HCT116 (cell line): ENCODE measurements around the gene WDFY2. TPM values are rescaled to one million over a fixed set of nuclear protein-coding genes. Genes with fewer than 3 reads are reported as not detected.

Experiments
- ATAC-seq: fragments of 200-7000 bp; cut with Tn5 transposase; 2 replicates; pipeline ENCODE4 v1.9.1; 2020; ENCODE audit warnings: mild to moderate bottlenecking, moderate library complexity
- BruUV-seq: library from RNA; stranded (reverse); fragments of 400-500 nt; replicated peaks from 2 replicates; lab custom pipeline; 2021; lab: Mats Ljungman, UMichigan
- CTCF ChIA-PET: fragments of 300-600 bp; sonication (Branson Sonifier 250); formaldehyde crosslinking; loops from one replicate; lab custom pipeline; 2021; ENCODE audit warnings: antibody characterized with exemption; lab: Charles Lee
- POLR2A ChIA-PET: fragments of 300-600, 350-600 bp; sonication (Branson Sonifier 250); formaldehyde crosslinking; loops from one replicate; lab custom pipeline; 2021; ENCODE audit warnings: antibody characterized with exemption; lab: Charles Lee
- RAD21 ChIA-PET, 2 experiments: fragments of 300-600 bp; sonication (Branson Sonifier 250); formaldehyde crosslinking; loops; one replicate each; lab custom pipeline; 2023; ENCODE audit warnings: low total read pairs in 2 of 2; ENCODE audit not compliant: uncharacterized antibody in 2 of 2, unreplicated experiment in 2 of 2, low non-redundant PET in 1 of 2; lab: Charles Lee
- DNase-seq: peaks from one replicate; pipeline ENCODE4 v3.0.0-alpha.2; 2010; ENCODE audit warnings: low read depth, low spot score
- H2AFZ ChIP-seq: fragments of 200-600 bp; shearing (Covaris generic), sonication (generic); 2 replicates; pipeline ENCODE4 v1.6.1; 2017; ENCODE audit warnings: low read depth, mixed run types, mixed read lengths, antibody characterized with exemption, low read length; ENCODE audit not compliant: poor library complexity, severe bottlenecking
- H3K27ac ChIP-seq: 2 replicates; pipeline ENCODE4 v1.5.1; 2012; ENCODE audit warnings: low read depth, low read length
- H3K27me3 ChIP-seq: fragments of 200-600 bp; sonication (generic); 2 replicates; pipeline ENCODE4 v1.6.1; 2016; ENCODE audit warnings: mixed run types, low read length, mixed read lengths; ENCODE audit not compliant: insufficient read depth
- H3K36me3 ChIP-seq, 2 experiments: fragments of 200-500 bp in 1 of 2; fragments of 200-600 bp in 1 of 2; sonication (Bioruptor generic) in 1 of 2; sonication (generic) in 1 of 2; 2 replicates each; pipeline versions ENCODE4 v1.5.1 to v1.6.1; 2014 to 2016; ENCODE audit warnings: low read length in 2 of 2, inconsistent platforms in 1 of 2, mixed read lengths in 1 of 2, mixed run types in 1 of 2; ENCODE audit not compliant: insufficient read depth in 2 of 2, control insufficient read depth in 1 of 2
- H3K4me1 ChIP-seq, 2 experiments: fragments of 200-600 bp in 1 of 2; sonication (generic) in 1 of 2; 2 replicates each; pipeline versions ENCODE4 v1.5.1 to v1.6.1; 2012 to 2017; ENCODE audit warnings: low read length in 2 of 2, inconsistent platforms in 1 of 2, mild to moderate bottlenecking in 1 of 2, mixed read lengths in 1 of 2, mixed run types in 1 of 2, moderate library complexity in 1 of 2; ENCODE audit not compliant: insufficient read depth in 2 of 2, control insufficient read depth in 1 of 2
- H3K4me2 ChIP-seq: fragments of 200-600 bp; sonication (generic); 2 replicates; pipeline ENCODE4 v1.6.1; 2017; ENCODE audit warnings: mixed run types, low read length, mixed read lengths
- H3K4me3 ChIP-seq, 2 experiments: fragments of 200-600 bp in 1 of 2; sonication (generic) in 1 of 2; replicated peaks in 1 of 2; 2 replicates each; pipeline ENCODE4 v1.5.1; 2011 to 2016; ENCODE audit warnings: low read length in 2 of 2, control low read depth in 1 of 2, low read depth in 1 of 2, mild to moderate bottlenecking in 1 of 2, mixed read lengths in 1 of 2, mixed run types in 1 of 2
- H3K79me2 ChIP-seq: fragments of 200-600 bp; sonication (generic); 2 replicates; pipeline ENCODE4 v1.6.1; 2017; ENCODE audit warnings: mild to moderate bottlenecking, mixed run types, low read length, moderate library complexity, mixed read lengths; ENCODE audit not compliant: insufficient read depth
- H3K9ac ChIP-seq: fragments of 200-600 bp; sonication (generic); 2 replicates; pipeline ENCODE4 v1.6.1; 2016; ENCODE audit warnings: low read length, mixed read lengths
- H3K9me2 ChIP-seq: fragments of 200-600 bp; sonication (generic), shearing (Covaris generic); 2 replicates; pipeline ENCODE4 v1.6.1; 2017; ENCODE audit warnings: mixed run types, mild to moderate bottlenecking, moderate library complexity; ENCODE audit not compliant: insufficient read depth
- H3K9me3 ChIP-seq, 2 experiments: fragments of 200-500 bp in 1 of 2; fragments of 200-600 bp in 1 of 2; sonication (Bioruptor generic) in 1 of 2; sonication (generic) in 1 of 2; 2 replicates each; pipeline ENCODE4 v1.6.1; 2014 to 2017; ENCODE audit warnings: low read length in 2 of 2, mixed read lengths in 2 of 2, inconsistent platforms in 1 of 2, low read depth in 1 of 2, mild to moderate bottlenecking in 1 of 2, mixed run types in 1 of 2, moderate library complexity in 1 of 2; ENCODE audit not compliant: control insufficient read depth in 1 of 2, insufficient read depth in 1 of 2
- H4K20me1 ChIP-seq: fragments of 200-600 bp; sonication (generic), shearing (Covaris generic); 2 replicates; pipeline ENCODE4 v1.6.1; 2017; ENCODE audit warnings: mixed run types, mild to moderate bottlenecking, moderate library complexity; ENCODE audit not compliant: insufficient read depth
- ATF3 ChIP-seq: IDR thresholded peaks from 2 replicates; pipeline ENCODE4 v1.6.1; 2012
- CTCF ChIP-seq, 3 experiments: fragments of 200-600 bp in 1 of 3; sonication (generic) in 1 of 3; IDR thresholded peaks in 2 of 3; conservative IDR thresholded peaks in 1 of 3; 2 replicates each; pipeline ENCODE4 v1.5.1; 2012 to 2017; ENCODE audit warnings: low read depth in 2 of 3, low read length in 2 of 3, antibody characterized with exemption in 1 of 3, borderline replicate concordance in 1 of 3, control low read depth in 1 of 3, mild to moderate bottlenecking in 1 of 3, mixed read lengths in 1 of 3, mixed run types in 1 of 3, moderate library complexity in 1 of 3; ENCODE audit not compliant: insufficient read depth in 1 of 3
- ELF1 ChIP-seq: IDR thresholded peaks from 2 replicates; pipeline ENCODE4 v1.6.1; 2012; ENCODE audit warnings: low read depth, borderline replicate concordance
- EZH2 ChIP-seq: fragments of 200-600 bp; sonication (generic); IDR thresholded peaks from 2 replicates; pipeline ENCODE4 v1.6.1; 2017; ENCODE audit warnings: antibody characterized with exemption, mixed run types
- EZH2phosphoT487 ChIP-seq: fragments of 200-600 bp; IDR thresholded peaks from 2 replicates; pipeline ENCODE4 v1.6.1; 2018; ENCODE audit warnings: antibody characterized with exemption, borderline replicate concordance
- FOSL1 ChIP-seq: IDR thresholded peaks from 2 replicates; pipeline ENCODE4 v1.6.1; 2012; ENCODE audit warnings: low read depth
- POLR2A ChIP-seq: IDR thresholded peaks from 2 replicates; pipeline ENCODE4 v1.7.0; 2011; ENCODE audit warnings: borderline replicate concordance; ENCODE audit not compliant: insufficient read depth, insufficient read length; ENCODE audit errors: extremely low read depth
- RAD21 ChIP-seq: IDR thresholded peaks from 2 replicates; pipeline ENCODE4 v1.6.1; 2012; ENCODE audit warnings: low read depth, mild to moderate bottlenecking
- REST ChIP-seq: IDR thresholded peaks from 2 replicates; pipeline ENCODE4 v1.6.1; 2012; ENCODE audit warnings: low read depth
- YY1 ChIP-seq: IDR thresholded peaks from 2 replicates; pipeline ENCODE4 v1.6.1; 2011; ENCODE audit warnings: low read length, low read depth, moderate library complexity, mild to moderate bottlenecking; ENCODE audit not compliant: insufficient replicate concordance; ENCODE audit errors: extremely low read depth
- ZNF274 ChIP-seq: fragments of 200-500 bp; sonication (Bioruptor generic); IDR thresholded peaks from 2 replicates; pipeline ENCODE4 v1.6.1; 2014; ENCODE audit warnings: mild to moderate bottlenecking, low read depth, low read length, inconsistent platforms
- intact Hi-C: fragments of 100-400 bp; cut with micrococcal nuclease; formaldehyde crosslinking; loops from 2 replicates; pipeline ENCODE4 v1.10.0; 2022
- total RNA-seq: library from RNA; stranded (reverse); gene quantifications from one replicate; pipeline ENCODE4 v1.2.1, GENCODE V29; 2021; ENCODE audit not compliant: unreplicated experiment
- TF ChIP-seq, protein P1 (sequence below): IDR thresholded peaks from 2 replicates; pipeline ENCODE4 v1.6.1; 2012

The WDFY2 gene
- total RNA-seq, 1 experiment from 2014 or later: 6.1 TPM

DNA sequence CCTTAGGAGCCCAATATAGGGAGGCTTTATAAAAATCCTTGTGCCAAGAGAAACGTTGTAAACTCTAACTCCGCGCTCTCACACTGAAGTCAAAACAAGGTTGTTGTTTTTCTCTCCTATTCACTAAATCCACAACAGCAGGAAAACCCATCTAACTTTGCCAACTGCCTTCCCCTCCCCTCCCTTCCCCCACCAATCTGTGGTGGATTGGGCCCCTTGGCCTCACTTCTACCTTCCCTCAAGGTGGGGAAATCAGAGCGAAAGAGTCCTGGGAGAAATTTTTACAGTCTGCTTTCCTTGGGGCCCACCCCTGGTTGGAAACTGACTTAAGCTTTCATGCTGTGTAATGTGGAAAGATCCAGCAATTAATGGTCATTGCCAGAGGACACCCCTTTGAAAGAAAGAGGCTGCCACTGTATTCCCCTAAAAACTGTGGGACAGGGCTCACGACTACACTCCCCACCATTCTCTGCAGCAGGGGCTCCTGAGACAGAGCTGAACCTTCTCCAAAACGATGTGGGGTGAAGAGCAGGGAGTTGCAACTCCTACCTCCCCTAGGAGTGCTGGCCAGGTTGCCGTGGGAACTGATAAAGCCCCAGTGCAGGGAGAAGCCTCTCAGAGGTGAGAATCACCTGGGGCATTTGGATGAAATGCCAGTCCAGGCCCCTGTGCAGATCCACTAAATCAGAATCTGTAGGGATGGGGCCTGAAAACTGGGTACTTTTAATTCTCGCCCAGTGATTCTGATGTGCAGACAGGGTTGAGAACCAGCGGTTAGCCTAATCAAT, 218.6 kb downstream of the WDFY2 start:
- Histone ChIP-seq H4K20me1 (no peaks in the 10 kb centered on the region), H3K9me2 (no peaks in the 10 kb centered on the region), H3K27me3 (no peaks in the 10 kb centered on the region), H3K4me2 (peak overlapping the region; percentile 95), H3K79me2 (no peaks in the 10 kb centered on the region), H3K9ac (peak overlapping the region; percentile 78), H3K9me3 (no peaks in the 10 kb centered on the region), H2AFZ (no peak overlapping the region), H3K4me1 (peaks cover 22 to 34% of the 10 kb centered on the region in 2 experiments), H3K27ac (peak overlapping the region; percentile 98)
- ChIA-PET RAD21 (interaction anchor here (0.7 kb wide), 2 partner anchors 348 to 517 kb away, joined by 3 read pairs; no protein-coding TSS in a partner anchor), POLR2A (interaction anchor here (0.6 to 2.6 kb wide), 4 partner anchors 9 to 368 kb away, joined by 3 to 9 read pairs (median 4); partner anchors contain the start of gene INTS6)
- intact Hi-C loops: loop anchor here (2.0 to 5.0 kb wide), 2 partner anchors 350 to 649 kb away; partner anchors contain the start of genes INTS6 and VPS36
- DNase-seq: no peak
- TF ChIP-seq RAD21 (no peak), ZNF274 (no peak), ELF1 (no peak), EZH2 (no peak), YY1 (no peak), FOSL1 (no peak), POLR2A (no peak), EZH2phosphoT487 (no peak), ATF3 (no peak), REST (no peak), CTCF (IDR thresholded peaks at IDR 0.05 in 2 of 3, conservative IDR thresholded peaks at IDR 0.05 in 1 of 3; ENCODE audit: borderline replicate concordance in 1 of 3, insufficient read depth in 1 of 3, low read depth in 2 of 3, low read length in 2 of 3) (no peak)
- TF ChIP-seq, protein P1, sequence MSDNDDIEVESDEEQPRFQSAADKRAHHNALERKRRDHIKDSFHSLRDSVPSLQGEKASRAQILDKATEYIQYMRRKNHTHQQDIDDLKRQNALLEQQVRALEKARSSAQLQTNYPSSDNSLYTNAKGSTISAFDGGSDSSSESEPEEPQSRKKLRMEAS: no peak
- TF ChIP-seq, all 23 proteins: peak for 0
- Histone ChIP-seq H3K36me3 (no peaks in the 10 kb centered on the region), H3K4me3 (peak overlapping the region; percentile 74 to 78)
- no peak for ATAC-seq
- CTCF ChIA-PET: interaction anchor here (0.7 to 1.3 kb wide), 2 partner anchors 368 to 677 kb away, joined by 4 to 9 read pairs; no protein-coding TSS in a partner anchor
- TSS peak; percentile 82 for BruUV-seq
